DND-41 (cell line): ENCODE results near the gene NPTXR.
A peak's percentile ranks its signal among the peaks of the same experiment; 100 is the strongest.

Experiments
- ATAC-seq: fragments of 200-7000 bp; cut with Tn5 transposase; 3 replicates; pipeline ENCODE4 v1.9.1; 2021; ENCODE audit warnings: low read depth; ENCODE audit not compliant: insufficient read depth
- DNase-seq: peaks from one replicate; pipeline ENCODE4 v3.0.0-alpha.2; 2020
- H2AFZ ChIP-seq: 2 replicates; pipeline ENCODE4 v1.6.0; 2012; ENCODE audit warnings: low read depth, low read length
- H3K27ac ChIP-seq: 2 replicates; pipeline ENCODE4 v1.5.1; 2012; ENCODE audit warnings: low read length, inconsistent platforms
- H3K27me3 ChIP-seq: fragments of 200-600 bp; sonication (generic); 2 replicates; pipeline ENCODE4 v1.6.0; 2012; ENCODE audit warnings: low read length, mild to moderate bottlenecking, inconsistent platforms; ENCODE audit not compliant: insufficient read depth, poor library complexity
- H3K36me3 ChIP-seq: 2 replicates; pipeline ENCODE4 v1.5.1; 2012; ENCODE audit warnings: low read length, inconsistent platforms; ENCODE audit not compliant: insufficient read depth
- H3K4me1 ChIP-seq: 2 replicates; pipeline ENCODE4 v1.5.1; 2012; ENCODE audit warnings: mild to moderate bottlenecking, low read length; ENCODE audit not compliant: insufficient read depth
- H3K4me2 ChIP-seq: 2 replicates; pipeline ENCODE4 v1.6.0; 2012; ENCODE audit warnings: mild to moderate bottlenecking, moderate library complexity, low read length, inconsistent platforms; ENCODE audit not compliant: insufficient read depth
- H3K4me3 ChIP-seq, 2 experiments: fragments of 200-600 bp in 1 of 2; shearing (Covaris generic) in 1 of 2; 2 replicates each; pipeline ENCODE4 v1.5.1; 2012 to 2016; ENCODE audit warnings: inconsistent platforms in 2 of 2, low read length in 2 of 2, mild to moderate bottlenecking in 2 of 2, low read depth in 1 of 2, moderate library complexity in 1 of 2
- H3K79me2 ChIP-seq: 2 replicates; pipeline ENCODE4 v1.6.0; 2012; ENCODE audit warnings: low read length, inconsistent platforms; ENCODE audit not compliant: insufficient read depth
- H3K9ac ChIP-seq: 2 replicates; pipeline ENCODE4 v1.6.0; 2012; ENCODE audit warnings: low read depth, mild to moderate bottlenecking, inconsistent platforms, low read length, moderate library complexity
- H3K9me3 ChIP-seq: 2 replicates; pipeline ENCODE4 v1.5.1; 2012; ENCODE audit warnings: low read length, moderate library complexity, mild to moderate bottlenecking, inconsistent platforms; ENCODE audit not compliant: insufficient read depth, severe bottlenecking
- H4K20me1 ChIP-seq: 2 replicates; pipeline ENCODE4 v1.6.0; 2012; ENCODE audit warnings: low read length; ENCODE audit not compliant: insufficient read depth
- EZH2 ChIP-seq: IDR thresholded peaks from 3 replicates; pipeline ENCODE4 v1.6.1; 2012; ENCODE audit warnings: borderline replicate concordance, low read depth, mild to moderate bottlenecking, moderate library complexity, low read length, inconsistent platforms; ENCODE audit not compliant: severe bottlenecking
- TF ChIP-seq, protein P1 (sequence below): IDR thresholded peaks from 2 replicates; pipeline ENCODE4 v1.5.1; 2012; ENCODE audit warnings: borderline replicate concordance, low read length, moderate library complexity, mild to moderate bottlenecking; ENCODE audit not compliant: poor library complexity, severe bottlenecking; ENCODE audit errors: extremely low read depth

NPTXR gene

GRCh38 chr22:38795569-38795968 is 48.3 kb downstream of the NPTXR start:
- ATAC-seq: no peak
- DNase-seq: no peak
- TF ChIP-seq EZH2: no peak
- TF ChIP-seq, protein P1, sequence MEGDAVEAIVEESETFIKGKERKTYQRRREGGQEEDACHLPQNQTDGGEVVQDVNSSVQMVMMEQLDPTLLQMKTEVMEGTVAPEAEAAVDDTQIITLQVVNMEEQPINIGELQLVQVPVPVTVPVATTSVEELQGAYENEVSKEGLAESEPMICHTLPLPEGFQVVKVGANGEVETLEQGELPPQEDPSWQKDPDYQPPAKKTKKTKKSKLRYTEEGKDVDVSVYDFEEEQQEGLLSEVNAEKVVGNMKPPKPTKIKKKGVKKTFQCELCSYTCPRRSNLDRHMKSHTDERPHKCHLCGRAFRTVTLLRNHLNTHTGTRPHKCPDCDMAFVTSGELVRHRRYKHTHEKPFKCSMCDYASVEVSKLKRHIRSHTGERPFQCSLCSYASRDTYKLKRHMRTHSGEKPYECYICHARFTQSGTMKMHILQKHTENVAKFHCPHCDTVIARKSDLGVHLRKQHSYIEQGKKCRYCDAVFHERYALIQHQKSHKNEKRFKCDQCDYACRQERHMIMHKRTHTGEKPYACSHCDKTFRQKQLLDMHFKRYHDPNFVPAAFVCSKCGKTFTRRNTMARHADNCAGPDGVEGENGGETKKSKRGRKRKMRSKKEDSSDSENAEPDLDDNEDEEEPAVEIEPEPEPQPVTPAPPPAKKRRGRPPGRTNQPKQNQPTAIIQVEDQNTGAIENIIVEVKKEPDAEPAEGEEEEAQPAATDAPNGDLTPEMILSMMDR: no peak
- Histone ChIP-seq H3K79me2 (peaks cover 9% of the 10 kb centered on the region), H4K20me1 (no peaks in the 10 kb centered on the region), H2AFZ (0 out of 2 replicates have a peak overlapping the region, but pooled peaks have one; percentile 90), H3K4me2 (no peak overlapping the region), H3K4me3 (no peak overlapping the region), H3K4me1 (peaks cover 21% of the 10 kb centered on the region), H3K36me3 (no peaks in the 10 kb centered on the region; the same call in 1 of the 2 replicates), H3K27me3 (no peaks in the 10 kb centered on the region), H3K9ac (no peak overlapping the region), H3K9me3 (no peaks in the 10 kb centered on the region), H3K27ac (no peak overlapping the region)

- Histone ChIP-seq H2AFZ (peak within 1 kb of the TSS; percentile 90), H3K4me1 (peaks cover 21% of the 10 kb centered on the region), H3K36me3 (peaks cover 8% of the 10 kb centered on the region; the same call in 1 of the 2 replicates), H3K4me3 (peak within 1 kb of the TSS; percentile 60 to 91), H3K9ac (peak within 1 kb of the TSS; percentile 61), H3K79me2 (peaks cover 9% of the 10 kb centered on the region), H3K27me3 (no peaks in the 10 kb centered on the region), H3K27ac (peak within 1 kb of the TSS; percentile 65), H3K4me2 (peak within 1 kb of the TSS; percentile 96), H3K9me3 (no peaks in the 10 kb centered on the region), H4K20me1 (no peaks in the 10 kb centered on the region)
- TF ChIP-seq EZH2: no peak
- TF ChIP-seq, protein P1: no peak
- ATAC-seq: peak; percentile 98
- peak; percentile 95 for DNase-seq
These were observed 49.9 kb downstream of the NPTXR start, which contains the start of gene DNAL4 for GRCh38 chr22:38793721-38794466. Gene DNAL4 (minus strand): TSS chr22:38794143. CDS start chr22:38782731, 11,412 bp downstream.

GRCh38 chr22:38793317-38793716 is 50.5 kb downstream of the NPTXR start:
- Histone ChIP-seq H4K20me1 (no peaks in the 10 kb centered on the region), H3K9me3 (no peaks in the 10 kb centered on the region), H3K4me1 (peaks cover 21% of the 10 kb centered on the region), H3K4me3 (peak overlapping the region; percentile 60 to 91), H3K36me3 (peaks cover 8% of the 10 kb centered on the region; the same call in 1 of the 2 replicates), H3K79me2 (peaks cover 9% of the 10 kb centered on the region), H2AFZ (peak overlapping the region; percentile 67), H3K4me2 (peak overlapping the region; percentile 96), H3K27me3 (no peaks in the 10 kb centered on the region), H3K27ac (peak overlapping the region; percentile 41; the same call in 1 of the 2 replicates), H3K9ac (peak overlapping the region; percentile 61)
- no peak for DNase-seq
- ATAC-seq: no peak
- TF ChIP-seq EZH2: no peak
- TF ChIP-seq, protein P1: no peak
